Mesenchymal stem cell (in vitro differentiated cells and primary cell): ENCODE data around the gene VEPH1.

Experiments
- DNase-seq: peaks from one replicate; pipeline ENCODE4 v3.0.0-alpha.2; 2013
- H2AFZ ChIP-seq: one replicate; pipeline ENCODE4 v1.6.1; 2013; ENCODE audit warnings: low read depth, mild to moderate bottlenecking, control low read depth, inconsistent platforms, low read length, moderate library complexity
- H2AK5ac ChIP-seq: 2 replicates; pipeline ENCODE4 v1.6.1; 2013; ENCODE audit warnings: low read length, moderate library complexity, mild to moderate bottlenecking, inconsistent platforms; ENCODE audit not compliant: severe bottlenecking
- H2BK120ac ChIP-seq: one replicate; pipeline ENCODE4 v1.6.1; 2013; ENCODE audit warnings: low read depth, mild to moderate bottlenecking, inconsistent platforms, low read length, moderate library complexity
- H2BK12ac ChIP-seq, 2 experiments: one replicate each; pipeline ENCODE4 v1.6.1; 2013; ENCODE audit warnings: inconsistent platforms in 2 of 2, low read length in 2 of 2, mild to moderate bottlenecking in 2 of 2, moderate library complexity in 2 of 2, control low read depth in 1 of 2
- H2BK15ac ChIP-seq: one replicate; pipeline ENCODE4 v1.6.1; 2013; ENCODE audit warnings: mild to moderate bottlenecking, low read depth, inconsistent platforms; ENCODE audit not compliant: poor library complexity, severe bottlenecking
- H2BK5ac ChIP-seq: 2 replicates; pipeline ENCODE4 v1.6.1; 2013; ENCODE audit warnings: low read depth, mild to moderate bottlenecking, low read length, control low read depth, inconsistent platforms; ENCODE audit not compliant: poor library complexity, severe bottlenecking
- H3K14ac ChIP-seq, 2 experiments: one replicate each; pipeline ENCODE4 v1.6.1; 2013; ENCODE audit warnings: inconsistent platforms in 2 of 2, low read length in 2 of 2, control low read depth in 1 of 2, mild to moderate bottlenecking in 1 of 2, moderate library complexity in 1 of 2
- H3K18ac ChIP-seq, 2 experiments: one replicate each; pipeline ENCODE4 v1.6.1; 2013; ENCODE audit warnings: inconsistent platforms in 2 of 2, low read length in 2 of 2, control low read depth in 1 of 2, low read depth in 1 of 2, mild to moderate bottlenecking in 1 of 2
- H3K23ac ChIP-seq, 2 experiments: one replicate each; pipeline ENCODE4 v1.6.1; 2013; ENCODE audit warnings: inconsistent platforms in 2 of 2, low read length in 2 of 2, mild to moderate bottlenecking in 2 of 2, moderate library complexity in 2 of 2, control low read depth in 1 of 2
- H3K27ac ChIP-seq: 2 replicates; pipeline ENCODE4 v1.5.1; 2013; ENCODE audit warnings: mild to moderate bottlenecking, moderate library complexity, low read length, control low read depth, inconsistent platforms; ENCODE audit not compliant: poor library complexity, severe bottlenecking
- H3K27me3 ChIP-seq, 2 experiments: 2 replicates each; pipeline versions ENCODE4 v1.6.1 to v1.7.0; 2013; ENCODE audit warnings: low read length in 2 of 2, mild to moderate bottlenecking in 2 of 2, moderate library complexity in 2 of 2, control low read depth in 1 of 2, inconsistent platforms in 1 of 2; ENCODE audit not compliant: control insufficient read depth in 1 of 2, insufficient read depth in 1 of 2
- H3K36me3 ChIP-seq, 2 experiments: 2 replicates each; pipeline versions ENCODE4 v1.6.1 to v1.7.0; 2013; ENCODE audit warnings: low read length in 2 of 2, control low read depth in 1 of 2, inconsistent platforms in 1 of 2, low read depth in 1 of 2, mild to moderate bottlenecking in 1 of 2; ENCODE audit not compliant: insufficient read depth in 2 of 2, control insufficient read depth in 1 of 2
- H3K4ac ChIP-seq, 2 experiments: one replicate each; pipeline ENCODE4 v1.6.1; 2013; ENCODE audit warnings: inconsistent platforms in 2 of 2, low read length in 2 of 2, mild to moderate bottlenecking in 2 of 2, moderate library complexity in 2 of 2, control low read depth in 1 of 2, low read depth in 1 of 2
- H3K4me1 ChIP-seq: 2 replicates; pipeline ENCODE4 v1.6.1; 2013; ENCODE audit warnings: low read depth, low read length, control low read depth; ENCODE audit not compliant: control insufficient read depth, insufficient read depth
- H3K4me2 ChIP-seq: 2 replicates; pipeline ENCODE4 v1.6.1; 2013; ENCODE audit warnings: low read length, mild to moderate bottlenecking, inconsistent platforms; ENCODE audit not compliant: poor library complexity, severe bottlenecking
- H3K4me3 ChIP-seq, 2 experiments: 2 replicates each; pipeline versions ENCODE4 v1.5.1 to v1.7.0; 2013; ENCODE audit warnings: low read length in 2 of 2, mild to moderate bottlenecking in 2 of 2, control low read depth in 1 of 2, low read depth in 1 of 2; ENCODE audit not compliant: insufficient read depth in 1 of 2
- H3K79me1 ChIP-seq: replicated peaks from 2 replicates; pipeline ENCODE4 v1.6.1; 2013; ENCODE audit warnings: mild to moderate bottlenecking, control low read depth, low read length, inconsistent platforms; ENCODE audit not compliant: poor library complexity, severe bottlenecking
- H3K9ac ChIP-seq: 2 replicates; pipeline ENCODE4 v1.7.0; 2013; ENCODE audit warnings: mild to moderate bottlenecking, low read length, moderate library complexity
- H3K9me3 ChIP-seq: 2 replicates; pipeline ENCODE4 v1.7.0; 2013; ENCODE audit warnings: mild to moderate bottlenecking, low read length; ENCODE audit not compliant: control insufficient read depth
- H4K8ac ChIP-seq: one replicate; pipeline ENCODE4 v1.6.1; 2013; ENCODE audit warnings: inconsistent platforms, mild to moderate bottlenecking, low read length, moderate library complexity
- H4K91ac ChIP-seq: one replicate; pipeline ENCODE4 v1.6.1; 2013; ENCODE audit warnings: mild to moderate bottlenecking, low read length, inconsistent platforms
- WGBS: methylation state at CpG from one replicate; pipeline ENCODE4 v1.1.7; 2013; ENCODE audit warnings: mixed read lengths; 5-methylcytosine and 5-hydroxymethylcytosine counted together

The VEPH1 gene

GRCh38 chr3:157323360-157323759 lies 179.9 kb downstream of the VEPH1 start:
- no peak overlapping the region for H3K27ac ChIP-seq
- no peak overlapping the region for H3K4ac ChIP-seq
- WGBS: 69% methylated on average over 2 of the region's 2 CpGs
- H3K9me3 ChIP-seq: no peaks in the 10 kb centered on the region
- H3K18ac ChIP-seq: no peak overlapping the region
- H2AK5ac ChIP-seq: no peak overlapping the region
- no peak overlapping the region for H2BK12ac ChIP-seq
- H2AFZ ChIP-seq: no peak overlapping the region
- H2BK15ac ChIP-seq: no peak overlapping the region
- no peaks in the 10 kb centered on the region for H3K36me3 ChIP-seq
- no peak overlapping the region for H2BK120ac ChIP-seq
- H3K27me3 ChIP-seq: no peaks in the 10 kb centered on the region
- H3K4me2 ChIP-seq: no peak overlapping the region
- no peaks in the 10 kb centered on the region for H3K79me1 ChIP-seq
- H2BK5ac ChIP-seq: no peak overlapping the region
- H3K9ac ChIP-seq: no peak overlapping the region
- H4K91ac ChIP-seq: no peak overlapping the region
- H3K23ac ChIP-seq: no peak overlapping the region
- H4K8ac ChIP-seq: no peak overlapping the region
- no peak overlapping the region for H3K14ac ChIP-seq
- no peak overlapping the region for H3K4me3 ChIP-seq
- DNase-seq: no peak
- H3K4me1 ChIP-seq: peaks cover 2% of the 10 kb centered on the region

GRCh38 chr3:157319672-157320071 lies 183.5 kb downstream of the VEPH1 start:
- Histone ChIP-seq H3K23ac (no peak overlapping the region), H2BK5ac (no peak overlapping the region), H3K27me3 (no peaks in the 10 kb centered on the region), H2BK15ac (no peak overlapping the region), H3K4me3 (no peak overlapping the region), H3K4me2 (no peak overlapping the region), H3K36me3 (no peaks in the 10 kb centered on the region), H4K91ac (no peak overlapping the region), H2AK5ac (no peak overlapping the region), H3K9ac (no peak overlapping the region), H3K4me1 (peaks cover 5% of the 10 kb centered on the region), H2BK12ac (no peak overlapping the region), H2AFZ (no peak overlapping the region), H3K14ac (no peak overlapping the region), H2BK120ac (no peak overlapping the region), H3K4ac (no peak overlapping the region), H3K27ac (no peak overlapping the region), H3K18ac (no peak overlapping the region), H3K9me3 (no peaks in the 10 kb centered on the region), H3K79me1 (no peaks in the 10 kb centered on the region), H4K8ac (no peak overlapping the region)
- DNase-seq: no peak

GRCh38 chr3:157318639-157319288 lies 184.5 kb downstream of the VEPH1 start:
- 90% methylated on average over 4 of the region's 5 CpGs for WGBS
- H3K36me3 ChIP-seq: no peaks in the 10 kb centered on the region
- no peak overlapping the region for H3K9ac ChIP-seq
- H3K18ac ChIP-seq: no peak overlapping the region
- no peak overlapping the region for H2BK120ac ChIP-seq
- H3K4me2 ChIP-seq: no peak overlapping the region
- H2AFZ ChIP-seq: no peak overlapping the region
- H4K8ac ChIP-seq: no peak overlapping the region
- peak overlapping the region; percentile 88 for H2AK5ac ChIP-seq
- no peak overlapping the region for H3K14ac ChIP-seq
- no peak overlapping the region for H2BK15ac ChIP-seq
- H3K9me3 ChIP-seq: no peaks in the 10 kb centered on the region
- H4K91ac ChIP-seq: no peak overlapping the region
- H2BK5ac ChIP-seq: no peak overlapping the region
- H3K79me1 ChIP-seq: no peaks in the 10 kb centered on the region
- no peak for DNase-seq
- no peaks in the 10 kb centered on the region for H3K27me3 ChIP-seq
- H2BK12ac ChIP-seq: no peak overlapping the region
- no peak overlapping the region for H3K4ac ChIP-seq
- H3K4me1 ChIP-seq: peaks cover 5% of the 10 kb centered on the region
- no peak overlapping the region for H3K27ac ChIP-seq
- no peak overlapping the region for H3K4me3 ChIP-seq
- H3K23ac ChIP-seq: no peak overlapping the region

- H3K4ac ChIP-seq: no peak overlapping the region
- H3K9me3 ChIP-seq: no peaks in the 10 kb centered on the region
- H3K18ac ChIP-seq: no peak overlapping the region
- H3K27me3 ChIP-seq: no peaks in the 10 kb centered on the region
- no peak overlapping the region for H2BK120ac ChIP-seq
- no peak overlapping the region for H2AK5ac ChIP-seq
- DNase-seq: no peak
- no peak overlapping the region for H3K4me3 ChIP-seq
- H2AFZ ChIP-seq: no peak overlapping the region
- no peak overlapping the region for H3K9ac ChIP-seq
- H3K4me1 ChIP-seq: peaks cover 5% of the 10 kb centered on the region
- no peak overlapping the region for H3K14ac ChIP-seq
- WGBS: 100% methylated on average over 1 of the region's 1 CpG
- no peaks in the 10 kb centered on the region for H3K36me3 ChIP-seq
- no peak overlapping the region for H3K27ac ChIP-seq
- H3K79me1 ChIP-seq: no peaks in the 10 kb centered on the region
- H2BK5ac ChIP-seq: no peak overlapping the region
- no peak overlapping the region for H3K4me2 ChIP-seq
- H4K91ac ChIP-seq: no peak overlapping the region
- no peak overlapping the region for H2BK12ac ChIP-seq
- H3K23ac ChIP-seq: no peak overlapping the region
- no peak overlapping the region for H2BK15ac ChIP-seq
- no peak overlapping the region for H4K8ac ChIP-seq
Observed at GRCh38 chr3:157317895-157318294, 185.3 kb downstream of the VEPH1 start.
